ENCODE data around the gene TMEM244. TPM values are rescaled to one million over a fixed set of nuclear protein-coding genes. Genes with fewer than 3 reads are reported as not detected.
"Not testable (repeated sequence)": the region's sequence is repeated elsewhere in the genome, so short reads cannot be mapped to it uniquely, and the experiment has no call there.

The TMEM244 gene
- total and polyA plus RNA-seq, 8 donors: not detected

DNA sequence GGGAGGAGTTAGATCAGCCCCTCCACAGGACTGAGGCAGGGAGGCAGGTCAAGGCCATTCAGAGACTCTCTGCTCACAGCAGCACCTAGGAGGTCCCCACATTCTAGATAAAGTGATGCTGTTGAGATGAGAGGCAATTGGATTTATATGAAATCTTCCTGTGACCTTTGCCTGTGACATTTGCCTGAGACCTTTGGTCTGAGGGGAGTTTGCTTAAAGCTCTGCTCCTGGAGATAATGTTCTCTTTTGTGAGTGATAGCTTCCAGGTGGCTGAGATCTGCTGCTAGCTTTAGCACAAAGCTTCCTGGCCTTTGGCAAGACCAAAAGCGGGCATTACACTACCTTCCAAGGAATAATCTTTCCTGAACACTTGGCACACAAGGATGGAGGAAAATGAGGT, 43.3 kb downstream of the TMEM244 start:
- intact Hi-C loops (cut with DNase I; ENCODE audit: low total_unique reads): no loop called here
- Histone ChIP-seq H3K36me3 (no peaks in the 10 kb centered on the region), H3K4me1 (no peaks in the 10 kb centered on the region), H3K27ac (no peak overlapping the region), H3K9me3 (no peaks in the 10 kb centered on the region), H3K4me3 (no peak overlapping the region), H3K27me3 (no peaks in the 10 kb centered on the region)
- no peak for TF ChIP-seq POLR2A (IDR thresholded peaks at IDR 0.05)
- no peak for TF ChIP-seq EP300 (IDR thresholded peaks at IDR 0.05)
- TF ChIP-seq, protein P1, sequence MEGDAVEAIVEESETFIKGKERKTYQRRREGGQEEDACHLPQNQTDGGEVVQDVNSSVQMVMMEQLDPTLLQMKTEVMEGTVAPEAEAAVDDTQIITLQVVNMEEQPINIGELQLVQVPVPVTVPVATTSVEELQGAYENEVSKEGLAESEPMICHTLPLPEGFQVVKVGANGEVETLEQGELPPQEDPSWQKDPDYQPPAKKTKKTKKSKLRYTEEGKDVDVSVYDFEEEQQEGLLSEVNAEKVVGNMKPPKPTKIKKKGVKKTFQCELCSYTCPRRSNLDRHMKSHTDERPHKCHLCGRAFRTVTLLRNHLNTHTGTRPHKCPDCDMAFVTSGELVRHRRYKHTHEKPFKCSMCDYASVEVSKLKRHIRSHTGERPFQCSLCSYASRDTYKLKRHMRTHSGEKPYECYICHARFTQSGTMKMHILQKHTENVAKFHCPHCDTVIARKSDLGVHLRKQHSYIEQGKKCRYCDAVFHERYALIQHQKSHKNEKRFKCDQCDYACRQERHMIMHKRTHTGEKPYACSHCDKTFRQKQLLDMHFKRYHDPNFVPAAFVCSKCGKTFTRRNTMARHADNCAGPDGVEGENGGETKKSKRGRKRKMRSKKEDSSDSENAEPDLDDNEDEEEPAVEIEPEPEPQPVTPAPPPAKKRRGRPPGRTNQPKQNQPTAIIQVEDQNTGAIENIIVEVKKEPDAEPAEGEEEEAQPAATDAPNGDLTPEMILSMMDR (IDR thresholded peaks at IDR 0.05): no peak
- no peak for DNase-seq
- WGBS, 5 donors: 82 to 89% (median 86%) methylated on average over 1 of the region's 1 CpG

DNA sequence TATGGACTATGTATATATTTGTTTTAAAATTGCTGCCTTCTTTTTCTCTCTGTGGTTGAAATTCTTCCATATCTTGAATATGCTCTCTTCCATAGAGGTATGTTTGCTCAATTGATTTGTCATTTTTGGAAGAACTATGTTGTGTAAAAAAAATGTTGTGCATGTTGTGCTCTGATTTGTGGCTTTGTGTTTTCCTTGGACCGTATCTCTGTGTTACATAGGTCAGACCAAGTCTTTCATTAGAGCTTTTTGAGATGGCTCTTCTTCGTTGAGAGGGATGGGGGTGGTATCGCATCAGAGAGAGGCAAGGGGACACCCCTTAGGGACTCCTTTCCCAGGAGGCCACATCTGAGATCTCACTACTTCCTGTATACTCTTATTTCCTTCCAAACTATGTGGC, 43.8 kb downstream of the TMEM244 start:
- H3K4me1 ChIP-seq: no peaks in the 10 kb centered on the region
- no peak overlapping the region for H3K27ac ChIP-seq
- intact Hi-C loops (cut with DNase I; ENCODE audit: low total_unique reads): no loop called here
- no peak for TF ChIP-seq POLR2A (IDR thresholded peaks at IDR 0.05)
- TF ChIP-seq EP300 (IDR thresholded peaks at IDR 0.05): no peak
- TF ChIP-seq, protein P1 (IDR thresholded peaks at IDR 0.05): no peak
- no peak for TF ChIP-seq POLR2AphosphoS5 (IDR thresholded peaks at IDR 0.05)
- no peak overlapping the region for H3K4me3 ChIP-seq
- no peak for DNase-seq
- no peaks in the 10 kb centered on the region for H3K36me3 ChIP-seq
- H3K27me3 ChIP-seq: no peaks in the 10 kb centered on the region
- WGBS, 5 donors: 72 to 85% (median 77%) methylated on average over 3 of the region's 3 CpGs
- no peaks in the 10 kb centered on the region for H3K9me3 ChIP-seq

DNA sequence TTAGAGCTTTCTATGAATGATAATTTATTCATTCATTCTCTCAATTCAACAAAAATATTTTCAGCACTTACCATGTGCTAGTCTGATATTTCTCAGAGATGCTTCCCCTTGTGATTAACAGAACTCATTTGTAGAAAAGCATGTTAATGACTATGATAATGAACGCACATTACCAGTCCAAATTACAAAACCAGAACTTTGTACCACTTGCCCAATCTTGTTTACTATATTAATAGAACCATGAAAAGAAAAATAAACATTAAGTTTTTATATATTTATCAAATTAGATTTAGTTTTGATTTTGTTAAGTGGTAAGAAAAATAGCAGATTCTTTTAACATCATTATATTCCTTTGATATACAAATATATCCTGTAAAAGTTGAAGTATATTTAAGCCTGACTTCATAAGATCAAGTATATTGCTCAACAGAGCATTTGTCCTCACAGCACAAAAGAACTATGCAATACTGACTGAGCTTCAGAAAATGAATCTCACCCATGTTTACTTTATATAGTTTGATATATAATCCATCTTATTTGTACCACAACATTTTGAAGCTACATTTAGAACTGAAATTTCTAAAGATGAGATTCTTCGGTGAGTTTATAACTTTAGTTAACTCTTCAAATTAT, 48.9 kb downstream of the TMEM244 start:
- H3K27ac ChIP-seq: no peak overlapping the region
- no peaks in the 10 kb centered on the region for H3K4me1 ChIP-seq
- DNase-seq: no peak
- intact Hi-C loops (cut with DNase I; ENCODE audit: low total_unique reads): no loop called here
- no peaks in the 10 kb centered on the region for H3K27me3 ChIP-seq
- no peak for TF ChIP-seq EP300 (IDR thresholded peaks at IDR 0.05)
- TF ChIP-seq, protein P1 (IDR thresholded peaks at IDR 0.05): no peak
- TF ChIP-seq POLR2A (IDR thresholded peaks at IDR 0.05): no peak
- TF ChIP-seq POLR2AphosphoS5 (IDR thresholded peaks at IDR 0.05): no peak
- 67 to 79% (median 70%) methylated on average over 2 of the region's 2 CpGs for WGBS, 5 donors
- no peaks in the 10 kb centered on the region for H3K36me3 ChIP-seq
- H3K4me3 ChIP-seq: no peak overlapping the region
- H3K9me3 ChIP-seq: no peaks in the 10 kb centered on the region

DNA sequence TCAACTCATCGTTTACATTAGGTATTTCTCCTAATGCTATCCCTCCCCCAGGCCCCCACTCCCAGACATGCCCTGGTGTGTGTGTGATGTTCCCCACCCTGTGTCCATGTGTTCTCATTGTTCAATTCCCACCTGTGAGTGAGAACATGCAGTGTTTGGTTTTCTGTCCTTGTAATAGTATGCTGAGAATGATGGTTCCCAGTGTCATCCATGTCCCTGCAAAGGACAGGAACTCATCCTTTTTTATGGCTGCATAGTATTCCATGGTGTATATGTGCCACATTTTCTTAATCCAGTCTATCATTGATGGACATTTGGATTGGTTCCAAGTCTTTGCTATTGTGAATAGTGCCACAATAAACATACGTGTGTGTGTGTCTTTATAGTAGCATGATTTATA, 54.0 kb downstream of the TMEM244 start:
- DNase-seq; H3K27ac ChIP-seq; intact Hi-C loops (cut with DNase I; ENCODE audit: low total_unique reads); H3K4me3 ChIP-seq; H3K36me3 ChIP-seq; H3K27me3 ChIP-seq; H3K4me1 ChIP-seq: not testable (repeated sequence)
- 84 to 97% (median 86%) methylated on average over 2 of the region's 2 CpGs for WGBS, 5 donors
- peaks cover 0 to 11% (median 7%) of the 10 kb centered on the region in 4 donors for H3K9me3 ChIP-seq

DNA sequence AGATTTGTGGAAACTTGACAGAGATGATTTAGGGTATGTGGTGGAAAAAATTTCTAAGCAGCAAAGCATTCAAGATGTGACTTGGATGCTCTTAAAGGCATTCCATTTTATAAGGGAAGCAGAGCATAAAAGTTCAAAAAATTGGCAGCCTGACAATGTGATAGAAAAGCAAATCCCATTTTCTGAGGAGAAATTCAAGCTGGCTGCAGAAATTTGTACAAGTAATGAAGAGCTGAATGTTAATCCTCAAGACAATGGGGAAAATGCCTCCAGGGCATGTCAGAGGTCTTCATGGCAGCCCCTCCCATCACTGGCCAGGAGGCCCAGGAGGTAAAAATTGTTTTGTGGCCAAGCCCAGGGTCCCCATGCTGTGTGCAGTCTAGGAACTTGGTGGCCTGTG, 58.2 kb downstream of the TMEM244 start:
- intact Hi-C loops (cut with DNase I; ENCODE audit: low total_unique reads); H3K27ac ChIP-seq; DNase-seq; H3K36me3 ChIP-seq; H3K4me1 ChIP-seq; H3K4me3 ChIP-seq; H3K27me3 ChIP-seq: not testable (repeated sequence)
- peaks cover 0 to 11% (median 7%) of the 10 kb centered on the region in 4 donors for H3K9me3 ChIP-seq

Measured in stomach (tissue), 9 donors.